Hematopoietic multipotent progenitor cell treated with erythropoietin and hydrocortisone succinate and interleukin-3 and kit ligand, for 4 days (in vitro differentiated cells): ENCODE results near the gene LMX1B.

Experiments
- DNase-seq: peaks from one replicate; pipeline ENCODE4 v3.0.0-alpha.2; 2015

Gene LMX1B

DNA sequence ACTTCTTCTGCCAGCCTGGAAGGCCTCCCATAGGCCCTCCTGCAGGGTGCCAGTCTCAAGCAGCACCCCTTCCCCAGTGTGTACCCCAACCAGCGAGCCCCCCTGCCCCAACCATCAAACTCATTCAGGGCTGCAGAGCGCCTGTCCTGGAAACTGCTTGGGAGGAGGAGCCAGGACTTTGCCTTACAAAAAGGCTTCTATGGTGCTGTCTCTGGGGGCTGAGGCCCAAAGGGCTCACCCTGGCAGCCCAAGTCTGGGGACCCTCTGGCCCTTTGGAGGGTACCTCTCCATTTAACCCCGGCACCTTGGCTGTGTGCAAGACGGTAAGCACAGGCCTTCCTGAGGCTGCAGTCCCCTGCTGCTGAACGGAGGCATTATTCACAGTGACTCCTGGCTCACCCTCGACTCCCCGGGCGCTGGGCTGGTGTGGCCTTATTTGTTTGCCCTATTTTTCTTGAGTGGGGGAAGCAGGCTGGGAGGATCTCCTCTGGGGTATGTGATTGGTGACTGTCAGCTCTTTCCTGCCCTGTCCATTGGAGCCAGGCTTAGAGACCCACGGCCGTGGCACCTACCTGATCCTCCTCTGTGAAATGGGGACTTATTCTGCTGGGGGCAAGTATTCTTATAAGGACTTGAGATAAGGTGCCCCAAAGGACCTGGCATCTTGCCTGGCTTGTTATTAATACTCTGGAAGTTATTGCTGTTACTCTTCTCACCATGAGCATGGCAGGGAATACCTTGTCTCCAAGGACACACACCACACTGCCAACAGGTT, 5.8 kb downstream of the LMX1B start:
- DNase-seq = no peak

DNA sequence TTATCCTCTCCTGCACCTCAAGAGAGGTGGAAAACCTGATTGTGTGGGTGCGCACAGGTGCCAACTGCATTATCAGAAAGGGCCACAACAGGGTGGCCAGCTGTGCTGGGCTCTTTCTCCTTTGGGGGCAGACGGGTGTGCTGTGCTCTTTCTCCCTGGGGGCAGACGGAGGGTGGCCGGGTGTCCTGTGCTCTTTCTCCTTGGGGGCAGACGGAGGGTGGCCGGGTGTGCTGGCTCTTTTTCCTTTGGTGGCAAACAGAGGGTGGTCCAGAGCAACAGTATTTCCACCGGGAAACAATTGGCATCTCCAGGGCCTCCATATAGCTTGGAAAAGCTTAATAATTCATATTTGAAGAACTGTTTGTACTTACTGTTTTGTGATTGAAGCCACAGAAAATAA, 6.8 kb downstream of the LMX1B start:
- DNase-seq = no peak

GRCh38 chr9:126621061-126621918, 7.6 kb downstream of the LMX1B start:
- DNase-seq = no peak

- DNase-seq = no peak
These were observed 8.4 kb downstream of the LMX1B start for GRCh38 chr9:126621919-126622735.

- DNase-seq = no peak
These were observed 9.6 kb downstream of the LMX1B start for GRCh38 chr9:126623314-126623666.

DNA sequence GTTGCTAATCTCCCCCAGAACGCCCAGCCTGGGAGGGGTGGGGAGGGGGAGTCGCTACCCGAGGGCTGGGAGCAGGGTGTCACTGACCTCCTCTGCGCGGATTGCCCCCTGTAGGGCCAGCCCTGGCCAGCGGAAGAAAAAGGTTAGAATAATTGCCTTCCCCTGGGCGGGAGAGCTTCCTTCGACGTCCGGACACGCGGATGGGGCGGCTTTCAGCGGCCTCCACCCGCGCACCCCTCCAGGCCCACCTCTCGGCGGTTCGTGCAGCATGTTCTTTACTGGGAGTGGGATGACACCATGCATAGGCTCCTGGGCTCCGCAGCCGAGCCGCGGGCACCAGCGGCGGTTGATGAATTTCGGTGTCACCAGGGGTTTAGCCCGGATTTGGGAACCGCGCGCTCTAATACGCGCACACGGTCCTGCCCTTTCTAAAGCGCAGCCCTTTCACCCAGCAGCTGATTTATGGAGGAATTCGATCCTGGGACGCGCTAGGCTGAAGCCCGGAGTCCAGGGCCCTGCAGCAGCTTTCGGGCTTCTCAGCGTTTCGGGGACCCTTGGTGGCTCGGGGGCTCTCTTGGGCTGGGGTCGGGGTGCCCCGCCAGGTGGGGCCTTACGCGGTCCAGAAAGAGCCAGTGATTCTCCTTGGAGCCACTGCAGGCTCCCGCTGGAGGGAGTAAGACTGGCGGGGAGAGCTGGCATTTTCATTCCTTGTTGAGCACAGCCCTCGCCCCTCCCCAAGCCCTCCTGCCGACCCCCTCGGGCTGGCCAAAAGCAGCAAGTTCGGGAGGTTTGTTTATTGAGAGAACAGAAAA, 10.1 kb downstream of the LMX1B start:
- DNase-seq = no peak

- DNase-seq = no peak
These were observed 10.7 kb downstream of the LMX1B start for GRCh38 chr9:126624479-126624826.

GRCh38 chr9:126624912-126625311, 11.2 kb downstream of the LMX1B start:
- no peak for DNase-seq

- DNase-seq = no peak
These were observed 11.8 kb downstream of the LMX1B start for GRCh38 chr9:126625329-126626126.

DNA sequence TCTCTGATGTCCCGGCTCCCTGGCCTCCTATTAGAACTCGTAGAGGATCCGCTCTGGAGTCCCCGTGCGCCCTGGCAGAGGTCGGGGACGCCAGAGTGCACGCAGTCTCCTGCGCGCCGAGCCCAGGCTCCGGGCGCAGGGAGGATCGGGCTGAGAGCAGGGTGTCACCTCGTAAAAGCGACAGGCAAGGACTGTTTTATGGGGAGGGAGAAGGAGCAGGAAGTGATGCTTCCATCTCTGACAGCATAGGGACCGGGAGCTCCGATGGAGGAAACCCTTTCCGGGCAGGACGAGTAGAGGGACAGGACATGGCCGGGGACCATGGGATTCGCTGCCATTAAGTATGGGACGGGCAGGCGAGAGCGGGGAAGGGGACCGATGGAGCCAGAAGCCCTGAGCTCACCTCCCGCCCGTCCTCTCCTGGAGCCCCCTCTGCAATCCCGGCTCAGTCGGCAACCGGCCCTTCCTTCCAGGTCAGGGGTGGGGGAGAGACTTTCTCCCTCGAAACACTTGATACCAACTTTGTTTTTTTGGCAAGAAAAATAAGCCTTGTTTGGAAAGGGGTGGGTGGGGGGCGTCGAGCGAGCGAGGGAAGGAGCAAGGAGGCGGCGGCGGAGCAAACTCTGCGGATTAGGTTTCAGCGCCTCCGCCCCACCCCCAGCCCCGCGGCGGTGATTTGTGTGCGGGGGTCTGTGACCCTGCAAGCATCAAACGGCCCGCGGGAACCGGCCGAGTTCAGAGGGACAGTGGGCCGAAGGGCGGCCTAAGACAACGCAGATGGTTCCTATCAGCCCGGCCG, 12.6 kb downstream of the LMX1B start:
- no peak for DNase-seq

GRCh38 chr9:126626926-126627233, 13.2 kb downstream of the LMX1B start:
- no peak for DNase-seq

GRCh38 chr9:126628146-126628545, 14.4 kb downstream of the LMX1B start:
- no peak for DNase-seq

DNA sequence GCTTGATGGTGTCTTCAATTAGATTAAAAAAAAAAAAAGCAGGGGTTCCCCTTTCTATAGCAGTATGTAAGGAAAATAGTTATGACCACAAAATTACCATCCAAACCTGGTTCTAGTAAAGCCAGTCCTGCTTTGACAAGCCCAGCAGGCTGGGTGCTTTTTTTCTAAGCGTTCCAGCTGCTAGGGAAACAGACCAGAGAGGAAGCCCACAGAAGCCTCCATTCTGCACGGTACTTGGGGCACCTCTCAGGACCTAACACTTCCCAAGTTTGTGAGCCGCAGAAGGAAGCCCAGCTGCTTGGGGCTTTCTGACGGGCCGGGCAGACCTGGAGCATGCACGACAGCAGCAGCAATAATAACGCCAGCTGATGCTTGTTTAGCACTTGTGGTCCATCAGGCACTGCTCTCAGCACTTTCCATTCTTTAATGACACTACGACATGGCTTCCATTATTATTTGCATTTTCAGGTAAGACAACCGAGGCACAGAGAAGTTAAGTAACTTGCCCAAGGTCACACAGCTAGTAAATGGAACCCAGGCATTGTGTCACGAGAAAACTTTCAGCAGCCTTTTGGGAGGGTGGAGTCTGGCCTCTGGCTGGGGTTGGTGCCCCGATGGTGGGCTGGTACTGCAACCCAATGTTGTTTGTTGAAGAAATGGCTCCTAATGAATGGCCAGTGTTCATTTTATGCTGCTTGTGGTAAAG, 15.4 kb downstream of the LMX1B start:
- DNase-seq = no peak

DNA sequence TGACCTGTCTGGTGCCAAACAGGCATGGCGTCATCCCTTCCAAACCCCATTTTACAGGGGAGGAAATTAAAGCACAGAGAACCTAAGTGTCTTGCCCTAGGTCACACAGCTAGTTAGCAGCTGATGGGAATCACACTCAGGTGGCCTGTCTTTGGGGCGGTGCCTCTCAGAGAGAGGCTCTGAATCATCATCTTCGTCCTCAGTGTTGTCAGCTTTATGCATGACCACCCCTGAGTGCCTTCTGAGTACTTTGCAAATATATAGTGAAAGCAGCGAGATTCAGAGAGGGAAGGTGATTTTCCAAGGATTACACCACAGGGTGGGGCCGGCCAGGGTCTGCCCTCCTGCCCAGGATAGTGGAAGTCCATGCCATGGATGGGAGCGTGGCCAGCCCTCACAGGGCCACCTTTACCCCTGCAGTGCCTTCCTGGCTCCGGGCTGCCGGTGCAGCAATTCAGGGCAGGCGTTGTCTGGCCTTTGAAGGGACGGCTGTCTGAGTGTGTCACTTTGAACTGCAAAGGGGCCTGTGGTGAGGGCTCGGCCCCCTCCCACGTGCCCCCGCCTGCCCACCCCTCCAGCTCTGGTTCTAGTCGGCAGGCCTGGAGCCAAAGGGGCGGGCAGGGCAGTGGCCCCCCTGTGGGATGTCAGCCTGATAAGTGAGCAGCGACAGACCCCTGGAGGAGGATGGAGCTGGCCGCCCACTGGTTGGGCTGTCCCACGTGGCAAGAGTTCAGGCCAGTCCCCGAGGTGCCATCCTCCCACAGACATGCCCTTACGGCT, 16.9 kb downstream of the LMX1B start:
- DNase-seq = no peak

DNA sequence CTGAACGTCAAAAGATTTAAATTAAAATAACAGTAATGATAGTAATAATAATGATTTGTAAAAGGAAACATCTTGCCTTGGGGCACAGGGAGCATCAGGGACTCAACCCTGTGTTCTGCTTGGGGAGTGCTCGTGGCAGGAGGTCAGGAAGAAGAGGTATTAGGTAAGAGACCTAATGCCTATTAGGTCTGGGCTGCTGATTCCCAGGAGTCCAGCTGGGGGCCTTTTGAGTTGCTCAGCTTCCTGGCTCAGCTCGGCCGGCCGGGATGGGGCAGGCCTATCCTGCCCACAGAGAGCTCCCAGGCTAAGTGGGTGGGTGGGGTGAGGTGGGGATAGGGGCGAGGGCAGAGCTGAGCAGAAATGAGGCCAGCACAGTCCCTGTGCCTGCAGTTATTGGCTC, 17.5 kb downstream of the LMX1B start:
- no peak for DNase-seq

DNA sequence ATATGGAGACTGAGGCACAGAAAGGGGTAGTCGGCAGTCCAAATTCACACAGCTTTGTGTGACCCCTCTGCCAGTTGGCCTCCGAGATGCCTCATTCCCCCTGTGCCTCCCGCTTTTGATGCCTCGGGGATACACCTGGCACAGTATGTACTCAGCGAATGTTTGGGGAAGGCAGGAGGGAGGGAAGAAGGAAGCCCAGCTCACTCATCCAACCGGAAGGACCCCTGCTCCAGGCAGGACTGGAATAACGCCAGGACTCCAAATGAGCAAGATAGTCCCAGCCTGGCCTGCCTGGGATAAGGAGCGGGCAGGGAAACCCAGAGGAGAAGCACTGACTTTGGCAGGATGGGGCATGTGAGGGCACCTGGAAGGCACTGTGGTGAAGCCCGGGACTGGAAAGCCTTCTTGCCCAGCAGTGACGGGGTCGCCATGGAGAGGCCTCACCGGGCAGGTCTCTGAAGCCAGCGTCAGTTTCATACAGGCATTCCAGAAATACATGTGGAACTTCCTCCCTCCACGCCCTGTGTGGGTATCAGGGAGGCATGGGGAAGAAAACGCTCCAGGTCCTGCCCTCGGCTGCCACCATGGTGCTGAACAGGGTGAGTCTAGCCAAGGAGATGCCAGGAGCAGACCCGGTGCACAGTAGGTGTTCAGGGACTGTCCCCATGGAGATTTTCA, 20.3 kb downstream of the LMX1B start:
- DNase-seq = no peak

DNA sequence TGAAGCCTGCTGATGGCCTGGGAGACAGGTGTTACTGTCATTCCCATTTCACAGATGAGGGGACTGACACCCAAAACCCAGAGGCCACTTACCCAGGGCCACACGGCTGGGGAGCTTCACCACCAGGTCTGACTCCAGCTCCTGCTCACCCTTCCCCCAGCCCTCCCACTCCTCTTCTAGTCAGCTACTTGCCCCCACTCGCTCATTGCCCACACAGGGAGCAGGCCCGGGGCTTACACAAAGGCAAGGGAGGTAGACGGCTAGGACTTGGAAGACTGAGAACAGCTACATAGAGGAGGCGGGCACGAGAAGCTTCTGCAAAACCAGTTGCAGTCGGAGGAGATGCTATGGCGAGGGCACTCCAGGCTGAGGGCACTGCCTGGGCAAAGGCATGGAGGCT, 21.3 kb downstream of the LMX1B start:
- no peak for DNase-seq

GRCh38 chr9:126635661-126636439, 22.1 kb downstream of the LMX1B start:
- DNase-seq = no peak
